ENCODE data around the gene SLC35F1. TPM values are rescaled to one million over a fixed set of nuclear protein-coding genes. Genes with fewer than 3 reads are reported as not detected.
"Not testable (repeated sequence)": the region's sequence is repeated elsewhere in the genome, so short reads cannot be mapped to it uniquely, and the experiment has no call there.

The SLC35F1 gene
- total RNA-seq, 1 experiment from 2014 or later, result not detected

DNA sequence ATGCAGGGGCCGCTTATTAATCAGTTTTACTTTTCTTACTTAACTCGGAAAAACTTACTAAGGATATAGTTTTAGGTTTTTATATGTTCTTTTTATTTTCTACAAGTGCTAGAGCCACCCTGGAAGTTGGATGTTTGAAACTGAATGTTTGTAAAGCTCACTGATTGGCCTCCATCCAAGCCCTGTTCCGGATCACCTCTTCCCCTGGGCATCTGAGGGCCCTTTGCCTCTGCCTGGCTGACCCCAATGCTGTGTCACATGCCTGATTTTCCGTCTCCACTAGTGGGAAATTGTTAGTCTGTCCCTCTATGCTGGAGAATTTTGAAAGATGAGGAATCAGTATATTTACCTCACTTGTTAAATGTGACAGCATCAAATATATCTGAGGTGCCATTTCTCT is 79.3 kb downstream of the SLC35F1 start:
- DNase-seq (ENCODE audit: extremely low read depth, low read depth), result no peak

- DNase-seq (ENCODE audit: extremely low read depth, low read depth), result no peak
Observed at GRCh38 chr6:117989086-117989485, 82.0 kb downstream of the SLC35F1 start.

- DNase-seq (ENCODE audit: extremely low read depth, low read depth), result no peak
Observed at GRCh38 chr6:117990151-117990550, 83.1 kb downstream of the SLC35F1 start.

DNA sequence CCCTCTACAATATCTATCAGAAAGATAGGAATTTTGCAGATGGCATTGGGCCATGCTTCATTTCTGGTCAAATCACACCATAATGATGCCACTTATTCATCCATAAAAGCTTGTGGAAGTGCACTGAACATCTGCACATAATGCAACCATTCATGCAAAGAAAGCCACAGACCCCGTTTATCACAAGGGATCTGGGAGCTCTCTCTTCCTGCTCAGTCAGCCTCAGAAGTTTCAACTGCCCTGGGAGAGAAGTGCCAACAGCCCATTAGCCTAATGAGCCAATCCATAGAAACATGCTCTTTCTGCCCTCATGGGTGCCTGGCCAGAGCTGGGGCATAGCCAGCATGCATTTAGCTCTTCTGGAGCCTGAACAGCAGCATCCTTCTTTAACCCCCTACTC is 85.8 kb downstream of the SLC35F1 start:
- no peak for DNase-seq (ENCODE audit: extremely low read depth, low read depth)

DNA sequence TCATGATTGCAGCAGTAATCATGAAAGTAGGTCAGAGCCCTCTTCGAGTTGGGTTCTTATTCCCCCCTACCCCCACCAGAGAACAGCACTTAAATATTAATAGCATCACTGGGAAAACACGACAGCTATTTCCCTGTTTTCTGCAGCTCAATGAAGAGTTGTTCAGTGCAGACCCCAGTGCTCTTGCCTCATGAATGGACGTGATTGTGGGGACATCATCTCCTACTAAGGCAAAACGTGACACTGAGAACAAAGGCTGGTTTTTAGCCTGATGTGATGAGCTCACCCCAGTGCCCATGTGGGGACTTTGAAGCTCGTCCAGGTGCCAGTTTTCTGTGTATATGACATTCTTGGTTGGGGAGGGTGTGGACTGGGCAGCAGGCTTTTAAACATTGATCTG is 105.9 kb downstream of the SLC35F1 start:
- no peak for DNase-seq (ENCODE audit: extremely low read depth, low read depth)

GRCh38 chr6:118016532-118016931 is 109.5 kb downstream of the SLC35F1 start:
- DNase-seq (ENCODE audit: extremely low read depth, low read depth), result no peak

- no peak for DNase-seq (ENCODE audit: extremely low read depth, low read depth)
Observed at GRCh38 chr6:118017301-118017848, 110.3 kb downstream of the SLC35F1 start.

- no peak for DNase-seq (ENCODE audit: extremely low read depth, low read depth)
Observed at GRCh38 chr6:118023771-118024170, 116.7 kb downstream of the SLC35F1 start.

GRCh38 chr6:118029967-118030366 is 122.9 kb downstream of the SLC35F1 start:
- DNase-seq (ENCODE audit: extremely low read depth, low read depth), result no peak

- DNase-seq (ENCODE audit: extremely low read depth, low read depth), result not testable (repeated sequence)
Observed at GRCh38 chr6:118037479-118037878, 130.4 kb downstream of the SLC35F1 start.

DNA sequence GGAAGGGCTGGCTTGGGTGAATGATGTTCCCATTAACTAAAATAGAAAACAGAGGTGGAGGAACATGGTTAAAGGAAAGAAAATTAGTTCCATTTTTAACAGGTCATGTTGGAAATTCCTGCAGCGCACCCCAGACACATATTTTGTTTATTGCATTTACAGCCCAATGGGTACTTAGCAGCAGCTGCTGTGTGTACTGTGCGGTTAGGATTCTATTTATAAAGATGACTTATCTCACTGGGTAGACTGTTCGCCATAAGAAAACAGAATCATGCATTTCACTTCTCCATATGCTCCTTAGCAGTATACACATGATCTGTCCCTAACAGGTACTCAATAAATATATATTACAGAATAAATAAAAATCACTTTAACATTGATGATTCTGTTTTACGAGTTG is 135.8 kb downstream of the SLC35F1 start:
- DNase-seq (ENCODE audit: extremely low read depth, low read depth), result no peak

- no peak for DNase-seq (ENCODE audit: extremely low read depth, low read depth)
Observed at GRCh38 chr6:118044275-118044674, 137.2 kb downstream of the SLC35F1 start.

- DNase-seq (ENCODE audit: extremely low read depth, low read depth), result no peak
Observed at GRCh38 chr6:118054082-118054481, 147.0 kb downstream of the SLC35F1 start.

GRCh38 chr6:118061666-118062065 is 154.6 kb downstream of the SLC35F1 start:
- DNase-seq (ENCODE audit: extremely low read depth, low read depth), result no peak

GRCh38 chr6:118080547-118080946 is 173.5 kb downstream of the SLC35F1 start:
- no peak for DNase-seq (ENCODE audit: extremely low read depth, low read depth)

DNA sequence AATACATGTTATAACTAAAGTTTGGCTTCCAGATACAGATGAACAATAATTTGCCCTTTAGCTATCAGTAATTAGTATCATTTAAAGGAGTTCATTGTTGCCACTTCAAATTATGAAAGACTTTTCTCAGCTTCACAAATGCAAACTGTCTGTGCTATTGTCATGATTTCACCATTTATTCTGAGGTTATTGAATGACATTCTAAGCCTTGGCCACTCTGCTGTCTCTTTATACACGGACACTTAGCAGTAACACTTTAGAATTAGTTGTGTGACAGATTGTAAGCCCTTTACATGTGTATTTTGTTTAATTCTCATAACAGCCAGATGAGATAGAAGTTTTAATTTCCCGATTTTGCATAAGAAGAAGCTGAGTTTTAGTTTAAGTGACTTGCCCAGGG is 176.6 kb downstream of the SLC35F1 start:
- DNase-seq (ENCODE audit: extremely low read depth, low read depth), result no peak

DNA sequence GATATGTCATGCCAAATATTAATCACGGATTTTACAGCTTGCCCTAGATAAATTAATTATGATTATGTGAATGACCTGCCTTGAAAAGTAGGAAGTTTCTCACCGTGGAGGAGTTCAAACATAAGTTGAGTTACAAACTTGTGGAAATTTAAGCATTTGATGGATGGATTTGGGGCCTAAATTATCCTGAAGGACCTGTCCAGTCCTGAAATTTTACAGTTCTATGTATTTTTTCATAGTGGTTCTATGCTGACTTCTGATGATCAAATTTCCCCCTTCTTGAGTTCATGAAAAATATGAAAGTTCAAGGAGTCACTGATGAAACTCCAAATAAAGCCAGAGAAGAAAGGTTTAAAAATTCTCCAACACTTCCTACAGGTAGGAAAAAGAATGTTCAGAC is 178.6 kb downstream of the SLC35F1 start:
- DNase-seq (ENCODE audit: extremely low read depth, low read depth), result no peak

DNA sequence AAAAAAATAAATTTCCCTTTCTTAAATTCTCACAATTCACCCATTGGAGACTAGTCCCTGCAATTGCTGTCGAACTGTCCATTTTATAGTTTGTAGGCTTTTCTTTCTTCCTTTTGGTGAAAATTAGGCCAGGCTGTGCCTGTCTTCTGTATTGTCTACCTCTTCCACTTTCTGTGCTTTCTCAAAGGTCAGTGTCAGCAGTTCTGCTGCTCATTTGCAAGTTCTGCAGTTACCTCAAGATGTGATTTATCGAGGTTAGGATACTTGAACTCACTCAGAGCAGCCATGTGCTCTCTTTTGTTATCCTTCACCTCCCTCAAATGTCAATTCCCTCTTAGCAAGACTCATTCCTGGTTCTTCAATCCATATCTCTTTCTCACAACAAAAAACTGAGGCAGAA is 179.1 kb downstream of the SLC35F1 start:
- DNase-seq (ENCODE audit: extremely low read depth, low read depth), result no peak

- no peak for DNase-seq (ENCODE audit: extremely low read depth, low read depth)
Observed at GRCh38 chr6:118092086-118092485, 185.0 kb downstream of the SLC35F1 start.

DNA sequence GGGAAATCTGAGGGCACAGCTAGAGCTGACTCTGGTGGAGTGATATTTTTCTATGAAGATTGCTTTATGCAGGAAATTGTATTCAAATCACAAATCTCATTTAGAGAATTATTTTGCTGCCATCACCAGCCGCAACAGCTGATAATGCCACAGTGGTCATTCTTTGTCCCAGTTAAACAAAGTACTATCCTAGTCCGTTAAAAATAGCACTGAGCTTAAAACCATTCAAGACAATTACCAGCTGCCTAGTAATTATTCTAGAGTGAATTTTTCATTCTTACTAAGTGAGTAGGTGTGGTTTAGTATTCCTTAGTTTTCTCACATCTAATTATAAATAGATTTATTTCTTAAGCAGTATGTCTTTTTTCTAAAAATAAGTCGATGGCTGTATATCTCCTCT is 190.5 kb downstream of the SLC35F1 start:
- no peak for DNase-seq (ENCODE audit: extremely low read depth, low read depth)

DNA sequence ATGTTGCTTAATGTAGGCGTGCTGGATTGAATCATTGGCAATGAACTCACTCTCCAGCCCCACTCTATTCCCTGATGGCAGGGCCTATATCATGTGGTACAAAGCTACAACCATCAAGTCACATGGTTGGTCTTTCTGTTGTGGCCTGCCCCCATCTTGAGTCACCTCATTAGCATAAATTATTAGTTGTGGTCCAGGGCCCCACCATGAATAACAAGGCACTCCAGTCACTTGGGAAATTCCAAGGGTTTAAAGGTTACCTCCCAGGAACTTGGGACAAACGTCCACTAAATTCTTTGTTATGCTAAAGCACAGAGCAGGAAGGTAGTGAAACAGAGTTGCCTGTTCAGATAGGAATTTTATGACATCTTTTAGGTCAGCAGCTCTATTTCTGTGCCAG is 193.7 kb downstream of the SLC35F1 start:
- DNase-seq (ENCODE audit: extremely low read depth, low read depth), result no peak

DNA sequence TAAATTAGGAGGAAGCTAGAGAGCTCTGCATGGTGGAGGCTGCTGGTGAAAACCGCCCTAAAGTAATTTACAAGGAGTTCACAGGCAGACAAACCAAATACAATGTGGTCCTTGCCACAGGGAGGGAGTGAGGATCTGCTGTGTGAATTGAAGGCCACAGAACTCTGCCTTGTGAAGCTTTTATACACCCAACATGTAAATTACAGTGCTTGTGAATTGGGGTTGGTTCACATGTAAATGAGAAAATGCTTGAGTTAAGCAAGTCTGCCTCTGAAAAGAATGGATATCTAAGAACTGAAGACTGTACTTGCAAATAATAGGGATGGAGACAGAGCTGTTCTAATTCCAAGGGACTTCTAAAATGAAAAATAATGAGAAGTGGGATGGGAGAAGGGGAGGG is 194.2 kb downstream of the SLC35F1 start:
- DNase-seq (ENCODE audit: extremely low read depth, low read depth), result no peak

DNA sequence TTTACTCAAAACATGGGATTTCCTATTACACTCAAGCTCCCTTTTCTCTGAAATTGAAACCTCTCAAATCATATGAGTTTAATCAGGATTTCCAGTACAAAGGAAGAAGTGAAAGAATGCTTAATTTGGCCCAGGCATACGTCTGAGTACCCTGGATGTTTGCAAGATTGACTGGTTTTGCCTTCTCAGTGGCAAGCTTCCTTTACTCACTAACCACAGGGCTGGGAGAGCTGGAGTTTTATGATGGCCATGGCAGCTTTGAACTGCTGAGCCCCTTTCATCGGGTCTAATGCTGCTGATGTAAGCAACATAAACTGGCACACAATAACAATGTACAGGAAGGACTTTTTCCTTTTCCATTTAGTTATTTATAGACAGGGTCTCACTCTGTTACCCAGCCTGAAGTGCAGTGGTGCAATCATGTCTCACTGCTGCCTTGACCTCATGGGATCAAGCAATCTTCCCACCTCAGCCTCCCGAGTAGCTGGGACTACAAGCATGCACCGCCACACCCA is 194.8 kb downstream of the SLC35F1 start:
- no peak for DNase-seq (ENCODE audit: extremely low read depth, low read depth)

Data from NCI-H460 (cell line).